Measurements from ENCODE around the gene AKT2.

The AKT2 gene

GRCh38 chr19:40261631-40262030 lies 23.5 kb downstream of the AKT2 start:
- TF ChIP-seq CTCF (IDR thresholded peaks at IDR 0.05; ENCODE audit: insufficient read depth, low read length, poor library complexity, severe bottlenecking): no peak
- H3K36me3 ChIP-seq (ENCODE audit: control insufficient read depth, insufficient read depth, low read length): peaks cover 25% of the 10 kb centered on the region
- H3K4me3 ChIP-seq (replicated peaks; ENCODE audit: low read depth, low read length): no peak overlapping the region
- H3K27me3 ChIP-seq (replicated peaks; ENCODE audit: control insufficient read depth, insufficient read depth, low read length): no peaks in the 10 kb centered on the region
- no peak for DNase-seq (ENCODE audit: extremely low read depth, insufficient read length)

GRCh38 chr19:40257096-40257517 lies 28.0 kb downstream of the AKT2 start:
- Histone ChIP-seq H3K27me3 (replicated peaks; ENCODE audit: control insufficient read depth, insufficient read depth, low read length) (no peaks in the 10 kb centered on the region), H3K4me3 (replicated peaks; ENCODE audit: low read depth, low read length) (no peak overlapping the region), H3K36me3 (ENCODE audit: control insufficient read depth, insufficient read depth, low read length) (peaks cover 21% of the 10 kb centered on the region)
- DNase-seq (ENCODE audit: extremely low read depth, insufficient read length): no peak
- TF ChIP-seq CTCF (IDR thresholded peaks at IDR 0.05; ENCODE audit: insufficient read depth, low read length, poor library complexity, severe bottlenecking): no peak

- H3K27me3 ChIP-seq (replicated peaks; ENCODE audit: control insufficient read depth, insufficient read depth, low read length): no peaks in the 10 kb centered on the region
- H3K4me3 ChIP-seq (replicated peaks; ENCODE audit: low read depth, low read length): no peak overlapping the region
- H3K36me3 ChIP-seq (ENCODE audit: control insufficient read depth, insufficient read depth, low read length): peaks cover 23% of the 10 kb centered on the region
- TF ChIP-seq CTCF (IDR thresholded peaks at IDR 0.05; ENCODE audit: insufficient read depth, low read length, poor library complexity, severe bottlenecking): no peak
- DNase-seq (ENCODE audit: extremely low read depth, insufficient read length): no peak
Measured at GRCh38 chr19:40256512-40256911, 28.6 kb downstream of the AKT2 start.

- H3K36me3 ChIP-seq (ENCODE audit: control insufficient read depth, insufficient read depth, low read length): peaks cover 26% of the 10 kb centered on the region
Measured at GRCh38 chr19:40255619-40256166, 29.5 kb downstream of the AKT2 start.

GRCh38 chr19:40254714-40255418 lies 30.3 kb downstream of the AKT2 start:
- TF ChIP-seq CTCF (IDR thresholded peaks at IDR 0.05; ENCODE audit: insufficient read depth, low read length, poor library complexity, severe bottlenecking): no peak
- no peaks in the 10 kb centered on the region for H3K27me3 ChIP-seq (replicated peaks; ENCODE audit: control insufficient read depth, insufficient read depth, low read length)
- no peak overlapping the region for H3K4me3 ChIP-seq (replicated peaks; ENCODE audit: low read depth, low read length)
- no peak for DNase-seq (ENCODE audit: extremely low read depth, insufficient read length)
- H3K36me3 ChIP-seq (ENCODE audit: control insufficient read depth, insufficient read depth, low read length): peaks cover 27% of the 10 kb centered on the region

More at GRCh38 chr19:40255619-40256166, 29.5 kb downstream of the AKT2 start:
- DNase-seq (ENCODE audit: extremely low read depth, insufficient read length): no peak
- Histone ChIP-seq H3K27me3 (replicated peaks; ENCODE audit: control insufficient read depth, insufficient read depth, low read length) (no peaks in the 10 kb centered on the region), H3K4me3 (replicated peaks; ENCODE audit: low read depth, low read length) (no peak overlapping the region)
- TF ChIP-seq CTCF (IDR thresholded peaks at IDR 0.05; ENCODE audit: insufficient read depth, low read length, poor library complexity, severe bottlenecking): no peak

Measured in GM06990 (cell line).